ENCODE results near the gene PPP4R3A. TPM values are rescaled to one million over a fixed set of nuclear protein-coding genes. Genes with fewer than 3 reads are reported as not detected.

The PPP4R3A gene
- total RNA-seq, 2 experiments from 2014 or later: 84.7 to 119 TPM

DNA sequence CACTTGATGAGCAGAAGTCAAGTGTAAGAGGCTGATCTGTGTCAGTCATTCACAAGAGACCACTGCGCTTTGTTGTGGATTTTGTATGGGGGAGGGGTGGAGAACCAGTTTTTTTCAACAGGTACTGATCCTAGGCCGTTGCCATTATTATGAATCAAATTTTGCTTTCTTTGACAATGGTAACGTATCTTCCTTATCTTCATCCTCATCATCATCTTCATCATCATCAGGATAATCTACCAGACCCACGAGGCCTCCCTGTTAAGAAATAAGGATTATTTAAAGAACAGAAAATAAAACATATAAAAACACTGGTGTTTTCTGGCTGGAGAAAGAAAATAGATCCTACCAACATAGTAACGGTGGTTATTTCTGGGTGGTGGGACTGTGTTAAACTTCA is 51.5 kb downstream of the PPP4R3A start:
- no peaks in the 10 kb centered on the region for H3K4me1 ChIP-seq (ENCODE audit: insufficient read depth, low read length, poor library complexity, severe bottlenecking)

DNA sequence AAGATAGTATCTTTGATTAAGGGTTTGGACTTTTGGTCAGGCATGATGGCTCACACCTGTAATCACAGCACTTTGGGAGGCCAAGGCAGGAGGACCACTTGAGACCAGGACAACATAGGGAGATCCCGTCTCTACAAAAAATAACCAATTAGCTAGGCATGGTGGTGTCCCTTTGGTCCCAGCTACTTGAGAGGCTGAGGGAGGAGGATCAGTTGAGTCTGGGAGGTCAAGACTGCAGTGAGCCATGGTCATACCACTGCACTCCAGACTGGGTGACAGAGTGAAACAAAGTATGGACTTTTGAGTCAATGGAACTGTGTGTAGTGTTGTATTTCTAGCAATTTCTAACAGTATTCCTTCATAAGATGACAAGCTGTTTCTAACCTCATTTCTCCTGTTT is 53.8 kb downstream of the PPP4R3A start:
- DNase-seq (ENCODE audit: low spot score): no peak
- no peak overlapping the region for H3K4me2 ChIP-seq (ENCODE audit: low read length)
- BruUV-seq (replicated peaks): no TSS peak
- H2AFZ ChIP-seq (ENCODE audit: low read length): no peak overlapping the region
- H3K9me2 ChIP-seq (ENCODE audit: insufficient read depth, low read length): no peaks in the 10 kb centered on the region
- H3K4me3 ChIP-seq (ENCODE audit: low read depth, low read length, poor library complexity, severe bottlenecking): no peak overlapping the region
- H3K9me3 ChIP-seq (ENCODE audit: low read length): no peaks in the 10 kb centered on the region
- H3K4me1 ChIP-seq (ENCODE audit: insufficient read depth, low read length, poor library complexity, severe bottlenecking): no peaks in the 10 kb centered on the region
- no peak overlapping the region for H3K27ac ChIP-seq (ENCODE audit: low read depth, low read length, poor library complexity, severe bottlenecking)
- H3K79me2 ChIP-seq (ENCODE audit: insufficient read depth, low read depth, low read length): no peaks in the 10 kb centered on the region; the same call in 1 of the 2 replicates
- CTCF ChIA-PET (ENCODE audit: unreplicated experiment): no interaction called here
- TF ChIP-seq EZH2phosphoT487 (IDR thresholded peaks at IDR 0.05; ENCODE audit: borderline replicate concordance, low read depth, low read length): no peak
- TF ChIP-seq, protein P1, sequence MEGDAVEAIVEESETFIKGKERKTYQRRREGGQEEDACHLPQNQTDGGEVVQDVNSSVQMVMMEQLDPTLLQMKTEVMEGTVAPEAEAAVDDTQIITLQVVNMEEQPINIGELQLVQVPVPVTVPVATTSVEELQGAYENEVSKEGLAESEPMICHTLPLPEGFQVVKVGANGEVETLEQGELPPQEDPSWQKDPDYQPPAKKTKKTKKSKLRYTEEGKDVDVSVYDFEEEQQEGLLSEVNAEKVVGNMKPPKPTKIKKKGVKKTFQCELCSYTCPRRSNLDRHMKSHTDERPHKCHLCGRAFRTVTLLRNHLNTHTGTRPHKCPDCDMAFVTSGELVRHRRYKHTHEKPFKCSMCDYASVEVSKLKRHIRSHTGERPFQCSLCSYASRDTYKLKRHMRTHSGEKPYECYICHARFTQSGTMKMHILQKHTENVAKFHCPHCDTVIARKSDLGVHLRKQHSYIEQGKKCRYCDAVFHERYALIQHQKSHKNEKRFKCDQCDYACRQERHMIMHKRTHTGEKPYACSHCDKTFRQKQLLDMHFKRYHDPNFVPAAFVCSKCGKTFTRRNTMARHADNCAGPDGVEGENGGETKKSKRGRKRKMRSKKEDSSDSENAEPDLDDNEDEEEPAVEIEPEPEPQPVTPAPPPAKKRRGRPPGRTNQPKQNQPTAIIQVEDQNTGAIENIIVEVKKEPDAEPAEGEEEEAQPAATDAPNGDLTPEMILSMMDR (conservative IDR thresholded peaks at IDR 0.05; ENCODE audit: low read length): no peak
- peaks cover 84% of the 10 kb centered on the region for H3K36me3 ChIP-seq (ENCODE audit: insufficient read depth, low read length)
- POLR2A ChIA-PET: interaction anchor here (0.6 kb wide), 1 partner anchor 100 kb away, joined by 3 read pairs; no protein-coding TSS in a partner anchor
- intact Hi-C loops (cut with micrococcal nuclease; ENCODE audit: unreplicated experiment): no loop called here
- no peaks in the 10 kb centered on the region for H4K20me1 ChIP-seq (ENCODE audit: insufficient read depth, low read length)

More for the DNA sequence above, 51.5 kb downstream of the PPP4R3A start:
- TF ChIP-seq, protein P1 (conservative IDR thresholded peaks at IDR 0.05; ENCODE audit: low read length): no peak
- peaks cover 99% of the 10 kb centered on the region for H3K36me3 ChIP-seq (ENCODE audit: insufficient read depth, low read length)
- ChIA-PET CTCF (ENCODE audit: unreplicated experiment) (no interaction called here), POLR2A (no interaction called here)
- intact Hi-C loops (cut with micrococcal nuclease; ENCODE audit: unreplicated experiment): no loop called here
- no peak overlapping the region for H2AFZ ChIP-seq (ENCODE audit: low read length)
- no peak overlapping the region for H3K27ac ChIP-seq (ENCODE audit: low read depth, low read length, poor library complexity, severe bottlenecking)
- no peaks in the 10 kb centered on the region for H4K20me1 ChIP-seq (ENCODE audit: insufficient read depth, low read length)
- H3K79me2 ChIP-seq (ENCODE audit: insufficient read depth, low read depth, low read length): no peaks in the 10 kb centered on the region; the same call in 1 of the 2 replicates
- no peaks in the 10 kb centered on the region for H3K9me2 ChIP-seq (ENCODE audit: insufficient read depth, low read length)
- no peak for DNase-seq (ENCODE audit: low spot score)
- BruUV-seq (replicated peaks): no TSS peak
- no peaks in the 10 kb centered on the region for H3K9me3 ChIP-seq (ENCODE audit: low read length)
- H3K4me2 ChIP-seq (ENCODE audit: low read length): no peak overlapping the region
- H3K4me3 ChIP-seq (ENCODE audit: low read depth, low read length, poor library complexity, severe bottlenecking): no peak overlapping the region

DNA sequence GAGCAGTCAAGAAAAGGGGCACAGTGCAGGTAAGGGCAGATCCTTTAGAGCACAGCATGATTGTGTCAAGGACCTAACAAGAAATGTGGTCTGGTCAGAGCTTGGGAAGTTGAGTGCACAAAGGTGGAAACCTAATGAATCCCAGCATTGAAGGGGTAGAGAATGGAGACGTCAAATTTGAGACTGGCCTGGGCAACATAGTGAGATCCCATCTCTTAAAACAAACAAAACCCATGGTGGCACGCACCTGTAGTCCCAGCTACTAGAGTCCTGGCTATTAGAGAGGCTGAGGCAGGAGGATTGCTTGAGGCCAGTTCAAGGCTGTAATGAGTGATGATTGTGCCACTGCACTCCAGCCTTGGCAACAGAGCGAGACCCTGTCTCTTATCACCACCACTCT is 55.5 kb downstream of the PPP4R3A start:
- peaks cover 70% of the 10 kb centered on the region for H3K36me3 ChIP-seq (ENCODE audit: insufficient read depth, low read length)
- TF ChIP-seq, protein P1 (conservative IDR thresholded peaks at IDR 0.05; ENCODE audit: low read length): no peak
- TF ChIP-seq EZH2phosphoT487 (IDR thresholded peaks at IDR 0.05; ENCODE audit: borderline replicate concordance, low read depth, low read length): no peak
- intact Hi-C loops (cut with micrococcal nuclease; ENCODE audit: unreplicated experiment): no loop called here
- no peaks in the 10 kb centered on the region for H3K4me1 ChIP-seq (ENCODE audit: insufficient read depth, low read length, poor library complexity, severe bottlenecking)
- H3K79me2 ChIP-seq (ENCODE audit: insufficient read depth, low read depth, low read length): no peaks in the 10 kb centered on the region; the same call in 1 of the 2 replicates
- no peak overlapping the region for H3K4me2 ChIP-seq (ENCODE audit: low read length)
- ChIA-PET CTCF (ENCODE audit: unreplicated experiment) (no interaction called here), POLR2A (no interaction called here)
- no peak overlapping the region for H3K27ac ChIP-seq (ENCODE audit: low read depth, low read length, poor library complexity, severe bottlenecking)
- H3K9me2 ChIP-seq (ENCODE audit: insufficient read depth, low read length): no peaks in the 10 kb centered on the region
- no TSS peak for BruUV-seq (replicated peaks)
- DNase-seq (ENCODE audit: low spot score): no peak
- H4K20me1 ChIP-seq (ENCODE audit: insufficient read depth, low read length): no peaks in the 10 kb centered on the region
- no peaks in the 10 kb centered on the region for H3K9me3 ChIP-seq (ENCODE audit: low read length)
- H3K4me3 ChIP-seq (ENCODE audit: low read depth, low read length, poor library complexity, severe bottlenecking): no peak overlapping the region
- H2AFZ ChIP-seq (ENCODE audit: low read length): no peak overlapping the region

Measured in OCI-LY7 (cell line).